ENCODE measurements around the gene CD180.
A peak's percentile ranks its signal among the peaks of the same experiment; 100 is the strongest.

The CD180 gene

GRCh38 chr5:67196537-67197059 lies at the start of gene CD180:
Gene CD180 (minus strand): TSS chr5:67196799. CDS start chr5:67196641, 158 bp downstream.
- no peak for DNase-seq

GRCh38 chr5:67246108-67246507 lies 49.5 kb upstream of the CD180 start:
- peak; percentile 73 for DNase-seq

- DNase-seq, result no peak
Observed at GRCh38 chr5:67245259-67245846, 48.8 kb upstream of the CD180 start.

GRCh38 chr5:67244345-67244793 lies 47.8 kb upstream of the CD180 start:
- DNase-seq, result no peak

- DNase-seq, result no peak
Observed at GRCh38 chr5:67243944-67244343, 47.3 kb upstream of the CD180 start.

- DNase-seq, result no peak
Observed at GRCh38 chr5:67243349-67243748, 46.8 kb upstream of the CD180 start.

- DNase-seq, result no peak
Observed at GRCh38 chr5:67241326-67241725, 44.7 kb upstream of the CD180 start.

- DNase-seq, result no peak
Observed at GRCh38 chr5:67240846-67241245, 44.2 kb upstream of the CD180 start.

GRCh38 chr5:67240065-67240464 lies 43.5 kb upstream of the CD180 start:
- no peak for DNase-seq

- no peak for DNase-seq
Observed at GRCh38 chr5:67238191-67238590, 41.6 kb upstream of the CD180 start.

- DNase-seq, result no peak
Observed at GRCh38 chr5:67235399-67236110, 39.0 kb upstream of the CD180 start.

GRCh38 chr5:67234671-67235176 lies 38.1 kb upstream of the CD180 start:
- DNase-seq, result no peak

- DNase-seq, result no peak
Observed at GRCh38 chr5:67233075-67233474, 36.5 kb upstream of the CD180 start.

- DNase-seq, result no peak
Observed at GRCh38 chr5:67223211-67223610, 26.6 kb upstream of the CD180 start.

- no peak for DNase-seq
Observed at GRCh38 chr5:67222243-67223025, 25.8 kb upstream of the CD180 start.

- no peak for DNase-seq
Observed at GRCh38 chr5:67221487-67222242, 25.1 kb upstream of the CD180 start.

- DNase-seq, result no peak
Observed at GRCh38 chr5:67216564-67216963, 20.0 kb upstream of the CD180 start.

GRCh38 chr5:67215519-67216471 lies 19.2 kb upstream of the CD180 start:
- DNase-seq, result no peak

- DNase-seq, result no peak
Observed at GRCh38 chr5:67214707-67215447, 18.3 kb upstream of the CD180 start.

GRCh38 chr5:67214036-67214435 lies 17.4 kb upstream of the CD180 start:
- DNase-seq, result no peak

GRCh38 chr5:67211926-67212325 lies 15.3 kb upstream of the CD180 start:
- no peak for DNase-seq

All from NCI-H1436 (cell line).